Panc1 (cell line): Measurements from ENCODE around the gene CFDP1. TPM values are rescaled to one million over a fixed set of nuclear protein-coding genes. Genes with fewer than 3 reads are reported as not detected.

Experiments used
- ATAC-seq: fragments of 200-7000 bp; cut with Tn5 transposase; 2 replicates; pipeline ENCODE4 v1.9.1; 2020; ENCODE audit warnings: mild to moderate bottlenecking, moderate library complexity
- BruUV-seq: library from RNA; stranded (reverse); fragments of 400-500 nt; replicated peaks from 2 replicates; lab custom pipeline; 2021; lab: Mats Ljungman, UMichigan
- CTCF ChIA-PET: fragments of 300-600 bp; sonication (Branson Sonifier 250); formaldehyde crosslinking; loops from one replicate; lab custom pipeline; 2022; ENCODE audit warnings: antibody characterized with exemption; lab: Charles Lee
- POLR2A ChIA-PET: fragments of 300-600 bp; sonication (Branson Sonifier 250); formaldehyde crosslinking; loops from one replicate; lab custom pipeline; 2022; ENCODE audit warnings: antibody characterized with exemption; lab: Charles Lee
- DNase-seq: peaks from one replicate; pipeline ENCODE4 v3.0.0-alpha.2; 2010; ENCODE audit warnings: low read depth, low spot score
- H3K27ac ChIP-seq: 2 replicates; pipeline ENCODE4 v1.5.1; 2011; ENCODE audit warnings: mild to moderate bottlenecking, low read length, inconsistent platforms
- H3K27me3 ChIP-seq: fragments of 200-500 bp; sonication (Bioruptor generic); 2 replicates; pipeline ENCODE4 v1.6.0; 2014; ENCODE audit warnings: low read length, inconsistent platforms; ENCODE audit not compliant: control insufficient read depth, insufficient read depth
- H3K36me3 ChIP-seq: fragments of 200-500 bp; sonication (Bioruptor generic); 2 replicates; pipeline ENCODE4 v1.5.1; 2014; ENCODE audit warnings: inconsistent platforms, mild to moderate bottlenecking, low read length, moderate library complexity; ENCODE audit not compliant: control insufficient read depth, insufficient read depth
- H3K4me1 ChIP-seq: 2 replicates; pipeline ENCODE4 v1.5.1; 2011; ENCODE audit warnings: inconsistent platforms, mild to moderate bottlenecking, low read length, moderate library complexity; ENCODE audit not compliant: control insufficient read depth, insufficient read depth
- H3K4me3 ChIP-seq, 2 experiments: 2 replicates each; pipeline ENCODE4 v1.5.1; 2011 to 2012; ENCODE audit warnings: low read depth in 2 of 2, low read length in 2 of 2, mild to moderate bottlenecking in 2 of 2, inconsistent platforms in 1 of 2, moderate library complexity in 1 of 2
- H3K9me3 ChIP-seq: fragments of 200-500 bp; sonication (Bioruptor generic); 2 replicates; pipeline ENCODE4 v1.5.1; 2014; ENCODE audit warnings: low read depth, mild to moderate bottlenecking, inconsistent platforms, low read length, moderate library complexity; ENCODE audit not compliant: control insufficient read depth, insufficient read depth
- POLR2AphosphoS5 ChIP-seq: IDR thresholded peaks from 2 replicates; pipeline ENCODE4 v1.6.1; 2012; ENCODE audit warnings: mild to moderate bottlenecking, low read depth, low read length, moderate library complexity
- SIN3A ChIP-seq: IDR thresholded peaks from 2 replicates; pipeline ENCODE4 v1.6.1; 2012; ENCODE audit warnings: low read depth, mild to moderate bottlenecking, low read length, moderate library complexity, borderline replicate concordance; ENCODE audit not compliant: insufficient read depth
- TCF7L2 ChIP-seq: IDR thresholded peaks from 2 replicates; pipeline ENCODE4 v1.6.1; 2011; ENCODE audit warnings: mild to moderate bottlenecking, low read depth, low read length, inconsistent platforms
- in situ Hi-C: cut with HindIII; loops from 2 replicates; pipeline ENCODE4 v1.10.0; 2016; ENCODE audit warnings: low sequenced_read_pairs, low pct_unique_long_range_greater_than_20kb
- intact Hi-C: fragments of 100-400 bp; cut with micrococcal nuclease; formaldehyde crosslinking; loops from one replicate; pipeline ENCODE4 v1.10.0; 2022; ENCODE audit not compliant: unreplicated experiment
- total RNA-seq: library from RNA; stranded (reverse); gene quantifications from one replicate; pipeline ENCODE4 v1.2.1, GENCODE V29; 2021; ENCODE audit not compliant: unreplicated experiment
- TF ChIP-seq, protein P1 (sequence below): fragments of 450-650 bp; IDR thresholded peaks from 2 replicates; pipeline ENCODE4 v1.5.1; 2017; ENCODE audit warnings: mild to moderate bottlenecking
- TF ChIP-seq, protein P2 (sequence below), 2 experiments: IDR thresholded peaks; 2 replicates each; pipeline ENCODE4 v1.6.1; 2011 to 2012; ENCODE audit warnings: low read depth in 2 of 2, control low read depth in 1 of 2, low read length in 1 of 2, mild to moderate bottlenecking in 1 of 2, moderate library complexity in 1 of 2; ENCODE audit not compliant: insufficient read depth in 1 of 2

Gene CFDP1
- total RNA-seq, 1 experiment from 2014 or later, result 25.7 TPM

DNA sequence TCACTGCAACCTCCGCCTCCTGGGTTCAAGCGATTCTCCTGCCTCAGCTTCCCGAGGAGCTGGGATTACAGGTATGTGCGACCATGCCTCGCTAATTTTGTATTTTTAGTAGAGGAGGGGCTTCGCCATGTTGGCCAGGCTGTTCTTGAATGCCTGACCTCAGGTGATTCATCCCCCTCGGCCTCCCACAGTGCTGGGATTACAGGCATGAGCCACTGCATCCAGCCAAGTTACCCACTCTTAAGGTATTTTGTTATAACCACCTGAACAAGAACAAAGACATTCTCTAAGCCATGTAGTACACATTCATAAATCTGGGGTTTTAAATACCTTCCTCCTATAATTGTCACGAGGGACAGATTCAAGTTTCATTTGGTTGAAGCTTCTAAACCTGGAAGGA lies 43.5 kb upstream of the CFDP1 start:
- Histone ChIP-seq H3K9me3 (no peaks in the 10 kb centered on the region), H3K36me3 (no peaks in the 10 kb centered on the region), H3K27me3 (no peaks in the 10 kb centered on the region), H3K4me3 (no peak overlapping the region), H3K27ac (no peak overlapping the region), H3K4me1 (no peaks in the 10 kb centered on the region)
- in situ Hi-C loops (no loop called here), intact Hi-C loops (loop anchor here (10.0 kb wide), 1 partner anchor 78 kb away; the partner anchor contains the start of gene TMEM231)
- no TSS peak for BruUV-seq
- DNase-seq (no peak), ATAC-seq (no peak)
- TF ChIP-seq, protein P1, sequence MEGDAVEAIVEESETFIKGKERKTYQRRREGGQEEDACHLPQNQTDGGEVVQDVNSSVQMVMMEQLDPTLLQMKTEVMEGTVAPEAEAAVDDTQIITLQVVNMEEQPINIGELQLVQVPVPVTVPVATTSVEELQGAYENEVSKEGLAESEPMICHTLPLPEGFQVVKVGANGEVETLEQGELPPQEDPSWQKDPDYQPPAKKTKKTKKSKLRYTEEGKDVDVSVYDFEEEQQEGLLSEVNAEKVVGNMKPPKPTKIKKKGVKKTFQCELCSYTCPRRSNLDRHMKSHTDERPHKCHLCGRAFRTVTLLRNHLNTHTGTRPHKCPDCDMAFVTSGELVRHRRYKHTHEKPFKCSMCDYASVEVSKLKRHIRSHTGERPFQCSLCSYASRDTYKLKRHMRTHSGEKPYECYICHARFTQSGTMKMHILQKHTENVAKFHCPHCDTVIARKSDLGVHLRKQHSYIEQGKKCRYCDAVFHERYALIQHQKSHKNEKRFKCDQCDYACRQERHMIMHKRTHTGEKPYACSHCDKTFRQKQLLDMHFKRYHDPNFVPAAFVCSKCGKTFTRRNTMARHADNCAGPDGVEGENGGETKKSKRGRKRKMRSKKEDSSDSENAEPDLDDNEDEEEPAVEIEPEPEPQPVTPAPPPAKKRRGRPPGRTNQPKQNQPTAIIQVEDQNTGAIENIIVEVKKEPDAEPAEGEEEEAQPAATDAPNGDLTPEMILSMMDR, result no peak
- POLR2A ChIA-PET, result interaction anchor here (0.7 kb wide), 1 partner anchor 19 kb away, joined by 3 read pairs; no protein-coding TSS in a partner anchor
- CTCF ChIA-PET, result no interaction called here

DNA sequence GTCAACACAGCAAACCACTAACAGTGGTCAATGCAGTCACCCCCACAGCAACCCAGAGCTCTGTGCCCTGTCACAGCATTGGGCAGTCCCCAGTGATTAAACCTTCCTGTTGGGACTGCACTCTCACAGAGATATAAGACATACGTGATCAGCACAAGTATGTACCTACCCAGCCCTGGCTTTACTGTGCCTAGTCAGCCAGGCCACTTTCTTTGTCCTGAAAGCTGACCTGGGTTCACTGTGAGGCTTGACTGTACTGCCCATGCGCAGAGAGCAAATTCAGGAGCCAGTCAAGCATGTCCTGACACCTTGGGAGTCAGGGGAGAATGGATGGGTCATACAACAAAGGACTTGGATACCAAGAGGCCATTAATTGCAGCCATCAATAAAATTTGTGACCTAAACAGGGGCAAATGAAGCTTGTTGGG lies 42.1 kb upstream of the CFDP1 start:
- no peak overlapping the region for H3K27ac ChIP-seq
- H3K9me3 ChIP-seq, result no peaks in the 10 kb centered on the region
- H3K27me3 ChIP-seq, result no peaks in the 10 kb centered on the region
- TF ChIP-seq, protein P2, sequence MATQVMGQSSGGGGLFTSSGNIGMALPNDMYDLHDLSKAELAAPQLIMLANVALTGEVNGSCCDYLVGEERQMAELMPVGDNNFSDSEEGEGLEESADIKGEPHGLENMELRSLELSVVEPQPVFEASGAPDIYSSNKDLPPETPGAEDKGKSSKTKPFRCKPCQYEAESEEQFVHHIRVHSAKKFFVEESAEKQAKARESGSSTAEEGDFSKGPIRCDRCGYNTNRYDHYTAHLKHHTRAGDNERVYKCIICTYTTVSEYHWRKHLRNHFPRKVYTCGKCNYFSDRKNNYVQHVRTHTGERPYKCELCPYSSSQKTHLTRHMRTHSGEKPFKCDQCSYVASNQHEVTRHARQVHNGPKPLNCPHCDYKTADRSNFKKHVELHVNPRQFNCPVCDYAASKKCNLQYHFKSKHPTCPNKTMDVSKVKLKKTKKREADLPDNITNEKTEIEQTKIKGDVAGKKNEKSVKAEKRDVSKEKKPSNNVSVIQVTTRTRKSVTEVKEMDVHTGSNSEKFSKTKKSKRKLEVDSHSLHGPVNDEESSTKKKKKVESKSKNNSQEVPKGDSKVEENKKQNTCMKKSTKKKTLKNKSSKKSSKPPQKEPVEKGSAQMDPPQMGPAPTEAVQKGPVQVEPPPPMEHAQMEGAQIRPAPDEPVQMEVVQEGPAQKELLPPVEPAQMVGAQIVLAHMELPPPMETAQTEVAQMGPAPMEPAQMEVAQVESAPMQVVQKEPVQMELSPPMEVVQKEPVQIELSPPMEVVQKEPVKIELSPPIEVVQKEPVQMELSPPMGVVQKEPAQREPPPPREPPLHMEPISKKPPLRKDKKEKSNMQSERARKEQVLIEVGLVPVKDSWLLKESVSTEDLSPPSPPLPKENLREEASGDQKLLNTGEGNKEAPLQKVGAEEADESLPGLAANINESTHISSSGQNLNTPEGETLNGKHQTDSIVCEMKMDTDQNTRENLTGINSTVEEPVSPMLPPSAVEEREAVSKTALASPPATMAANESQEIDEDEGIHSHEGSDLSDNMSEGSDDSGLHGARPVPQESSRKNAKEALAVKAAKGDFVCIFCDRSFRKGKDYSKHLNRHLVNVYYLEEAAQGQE (IDR thresholded peaks at IDR 0.05; ENCODE audit: insufficient read depth in 1 of 2, low read depth in 2 of 2, low read length in 1 of 2), result no peak
- TF ChIP-seq, protein P1, result no peak
- TF ChIP-seq SIN3A (no peak), POLR2AphosphoS5 (no peak), TCF7L2 (no peak)
- DNase-seq, result no peak
- no peaks in the 10 kb centered on the region for H3K4me1 ChIP-seq
- in situ Hi-C loops (no loop called here), intact Hi-C loops (loop anchor here (10.0 kb wide), 1 partner anchor 79 kb away; the partner anchor contains the start of gene TMEM231)
- ATAC-seq, result no peak
- no peak overlapping the region for H3K4me3 ChIP-seq
- ChIA-PET POLR2A (no interaction called here), CTCF (no interaction called here)
- no peaks in the 10 kb centered on the region for H3K36me3 ChIP-seq
- no TSS peak for BruUV-seq
